Astrocyte (in vitro differentiated cells and primary cell): ENCODE results near the gene RGS14. TPM values are rescaled to one million over a fixed set of nuclear protein-coding genes. Genes with fewer than 3 reads are reported as not detected.

Experiments used
- DNase-seq: peaks from one replicate; pipeline ENCODE4 v3.0.0-alpha.2; 2010; ENCODE audit warnings: low read depth
- FAIRE-seq: peaks from 2 replicates; lab custom pipeline; 2011; peaks lifted over from hg19 to GRCh38; lab: Jason Lieb, UNC
- H2AFZ ChIP-seq: 2 replicates; pipeline ENCODE4 v1.6.0; 2012; ENCODE audit warnings: low read depth, low read length, inconsistent platforms
- H3K27ac ChIP-seq: 2 replicates; pipeline ENCODE4 v1.5.1; 2011; ENCODE audit warnings: low read depth, low read length, inconsistent platforms
- H3K27me3 ChIP-seq: 2 replicates; pipeline ENCODE4 v1.6.0; 2011; ENCODE audit warnings: low read length, inconsistent platforms; ENCODE audit not compliant: insufficient read depth
- H3K36me3 ChIP-seq: 2 replicates; pipeline ENCODE4 v1.5.1; 2011; ENCODE audit warnings: low read length, inconsistent platforms; ENCODE audit not compliant: insufficient read depth
- H3K4me1 ChIP-seq: 2 replicates; pipeline ENCODE4 v1.5.1; 2011; ENCODE audit warnings: low read length, inconsistent platforms; ENCODE audit not compliant: insufficient read depth
- H3K4me2 ChIP-seq: 2 replicates; pipeline ENCODE4 v1.6.0; 2012; ENCODE audit warnings: low read length, inconsistent platforms
- H3K4me3 ChIP-seq: 2 replicates; pipeline ENCODE4 v1.5.1; 2011; ENCODE audit warnings: low read depth, mild to moderate bottlenecking, low read length, inconsistent platforms; ENCODE audit not compliant: insufficient read depth
- H3K79me2 ChIP-seq: 2 replicates; pipeline ENCODE4 v1.6.0; 2012; ENCODE audit warnings: mild to moderate bottlenecking, low read length, inconsistent platforms; ENCODE audit not compliant: insufficient read depth
- H3K9ac ChIP-seq: 2 replicates; pipeline ENCODE4 v1.6.0; 2012; ENCODE audit warnings: mild to moderate bottlenecking, low read length, inconsistent platforms
- H3K9me3 ChIP-seq: 2 replicates; pipeline ENCODE4 v1.5.1; 2012; ENCODE audit warnings: low read depth, mild to moderate bottlenecking, low read length, inconsistent platforms; ENCODE audit not compliant: insufficient read depth
- H4K20me1 ChIP-seq: 2 replicates; pipeline ENCODE4 v1.6.0; 2012; ENCODE audit warnings: low read length, inconsistent platforms; ENCODE audit not compliant: insufficient read depth
- H3K27ac Mint-ChIP-seq: one replicate; pipeline ENCODE4 v1.8.0; 2021; ENCODE audit warnings: mild to moderate bottlenecking, mixed read lengths; ENCODE audit not compliant: unreplicated experiment
- H3K27me3 Mint-ChIP-seq: one replicate; pipeline ENCODE4 v1.8.0; 2021; ENCODE audit warnings: low read depth, mixed read lengths; ENCODE audit not compliant: unreplicated experiment
- H3K36me3 Mint-ChIP-seq: one replicate; pipeline ENCODE4 v1.8.0; 2021; ENCODE audit warnings: low read depth, mixed read lengths; ENCODE audit not compliant: unreplicated experiment
- H3K4me1 Mint-ChIP-seq: one replicate; pipeline ENCODE4 v1.8.0; 2021; ENCODE audit warnings: low read depth, mixed read lengths; ENCODE audit not compliant: unreplicated experiment
- H3K4me3 Mint-ChIP-seq: one replicate; pipeline ENCODE4 v1.8.0; 2021; ENCODE audit warnings: mild to moderate bottlenecking, moderate library complexity, mixed read lengths; ENCODE audit not compliant: unreplicated experiment
- H3K9me3 Mint-ChIP-seq: one replicate; pipeline ENCODE4 v1.8.0; 2021; ENCODE audit warnings: mild to moderate bottlenecking, mixed read lengths; ENCODE audit not compliant: unreplicated experiment
- EZH2 ChIP-seq: IDR thresholded peaks from 2 replicates; pipeline ENCODE4 v1.6.1; 2012; ENCODE audit warnings: mild to moderate bottlenecking, low read length, inconsistent platforms; ENCODE audit not compliant: insufficient read depth
- total RNA-seq: library from RNA; stranded (reverse); gene quantifications from 2 replicates; pipeline ENCODE4 v1.2.1, GENCODE V29; 2021
- TF ChIP-seq, protein P1 (sequence below): IDR thresholded peaks from 2 replicates; pipeline ENCODE4 v1.5.1; 2011; ENCODE audit warnings: low read depth, mild to moderate bottlenecking, inconsistent platforms, low read length, moderate library complexity; ENCODE audit not compliant: insufficient read depth

The RGS14 gene
- total RNA-seq, 1 donor from 2014 or later, result 7.8 TPM

DNA sequence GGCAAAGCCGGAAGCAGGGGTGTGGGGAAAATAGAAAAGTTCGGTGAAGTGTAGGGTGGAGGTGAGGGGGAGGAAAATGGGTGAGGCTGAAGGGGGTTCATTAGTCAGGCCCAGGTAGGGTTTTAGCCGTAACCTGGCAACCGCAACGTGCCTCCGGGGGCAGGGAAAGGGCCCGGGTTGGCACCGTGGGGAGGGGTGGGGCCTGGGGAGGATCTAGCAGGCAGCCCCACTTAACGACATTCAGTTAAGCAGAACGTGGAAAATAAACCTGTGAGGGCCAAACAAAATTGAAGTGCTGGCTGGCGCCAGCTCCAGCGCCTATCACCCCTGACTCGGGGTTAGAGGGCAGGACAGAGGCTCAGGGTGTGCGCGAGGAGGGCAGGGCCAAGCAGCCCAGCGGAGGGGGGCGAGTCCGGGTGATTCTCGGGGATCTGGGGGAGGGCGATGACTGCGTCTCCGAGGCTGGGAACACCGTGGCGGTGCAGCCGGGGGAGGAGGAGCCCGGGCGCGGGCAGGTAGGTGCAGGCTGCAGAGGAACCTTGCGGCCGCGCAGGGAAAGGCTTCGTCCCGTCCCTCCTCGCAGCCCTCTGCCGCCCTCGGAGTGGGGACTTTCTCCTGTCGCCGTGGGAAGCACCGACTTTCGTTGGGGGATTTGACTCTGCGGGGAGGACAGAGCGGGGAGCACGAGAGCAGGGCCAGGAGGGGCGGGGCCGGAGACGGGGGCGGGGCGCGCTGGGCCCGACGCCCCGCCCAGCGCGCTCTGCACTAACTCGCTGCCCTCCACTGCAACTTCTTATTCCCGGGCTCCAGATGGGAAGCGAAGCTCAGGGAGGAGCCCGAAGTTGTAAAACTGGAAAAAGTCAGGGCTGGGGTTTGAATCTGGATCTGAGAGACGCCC is 5.1 kb downstream of the RGS14 start:
- Histone ChIP-seq H4K20me1 (no peaks in the 10 kb centered on the region), H3K4me2 (peak overlapping the region; percentile 83), H2AFZ (peak overlapping the region; percentile 90), H3K9me3 (no peaks in the 10 kb centered on the region), H3K4me3 (peak overlapping the region; percentile 44), H3K36me3 (no peaks in the 10 kb centered on the region), H3K79me2 (no peaks in the 10 kb centered on the region), H3K27ac (no peak overlapping the region), H3K4me1 (peaks cover 23% of the 10 kb centered on the region), H3K27me3 (peaks cover 3% of the 10 kb centered on the region), H3K9ac (peak overlapping the region; percentile 14)
- no peak overlapping the region for H3K27ac Mint-ChIP-seq
- H3K4me1 Mint-ChIP-seq, result peaks cover 6% of the 10 kb centered on the region
- peaks cover 4% of the 10 kb centered on the region for H3K36me3 Mint-ChIP-seq
- TF ChIP-seq, protein P1, sequence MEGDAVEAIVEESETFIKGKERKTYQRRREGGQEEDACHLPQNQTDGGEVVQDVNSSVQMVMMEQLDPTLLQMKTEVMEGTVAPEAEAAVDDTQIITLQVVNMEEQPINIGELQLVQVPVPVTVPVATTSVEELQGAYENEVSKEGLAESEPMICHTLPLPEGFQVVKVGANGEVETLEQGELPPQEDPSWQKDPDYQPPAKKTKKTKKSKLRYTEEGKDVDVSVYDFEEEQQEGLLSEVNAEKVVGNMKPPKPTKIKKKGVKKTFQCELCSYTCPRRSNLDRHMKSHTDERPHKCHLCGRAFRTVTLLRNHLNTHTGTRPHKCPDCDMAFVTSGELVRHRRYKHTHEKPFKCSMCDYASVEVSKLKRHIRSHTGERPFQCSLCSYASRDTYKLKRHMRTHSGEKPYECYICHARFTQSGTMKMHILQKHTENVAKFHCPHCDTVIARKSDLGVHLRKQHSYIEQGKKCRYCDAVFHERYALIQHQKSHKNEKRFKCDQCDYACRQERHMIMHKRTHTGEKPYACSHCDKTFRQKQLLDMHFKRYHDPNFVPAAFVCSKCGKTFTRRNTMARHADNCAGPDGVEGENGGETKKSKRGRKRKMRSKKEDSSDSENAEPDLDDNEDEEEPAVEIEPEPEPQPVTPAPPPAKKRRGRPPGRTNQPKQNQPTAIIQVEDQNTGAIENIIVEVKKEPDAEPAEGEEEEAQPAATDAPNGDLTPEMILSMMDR, result no peak
- no peak for TF ChIP-seq EZH2
- H3K4me3 Mint-ChIP-seq, result peak overlapping the region; percentile 64
- no peak for DNase-seq
- H3K9me3 Mint-ChIP-seq, result no peaks in the 10 kb centered on the region
- peaks cover 27% of the 10 kb centered on the region for H3K27me3 Mint-ChIP-seq
- no peak for FAIRE-seq

DNA sequence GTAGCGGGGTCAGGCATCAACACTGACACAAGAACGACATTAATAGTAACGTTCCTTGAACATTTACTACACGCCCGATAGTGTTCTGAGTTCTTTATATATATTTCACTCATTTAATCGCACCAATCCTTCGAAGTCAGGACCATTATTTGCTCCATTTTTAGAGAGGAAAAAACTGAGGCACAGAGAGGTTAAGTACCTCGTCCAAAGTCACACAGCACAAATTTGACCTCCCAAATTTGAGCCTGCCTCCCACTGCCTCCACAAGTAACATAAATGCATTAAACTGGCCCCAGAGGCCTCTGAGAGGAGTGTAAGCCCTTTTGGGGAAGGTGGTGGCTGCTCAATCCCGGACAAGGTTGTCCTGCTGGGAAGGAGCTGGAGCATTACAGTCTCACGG is 5.8 kb downstream of the RGS14 start:
- Mint-ChIP-seq H3K36me3 (peaks cover 4% of the 10 kb centered on the region), H3K4me1 (peaks cover 6% of the 10 kb centered on the region), H3K27ac (no peak overlapping the region), H3K9me3 (no peaks in the 10 kb centered on the region), H3K4me3 (no peak overlapping the region), H3K27me3 (peaks cover 27% of the 10 kb centered on the region)
- peaks cover 6% of the 10 kb centered on the region for H3K27me3 ChIP-seq
- H3K9me3 ChIP-seq, result no peaks in the 10 kb centered on the region
- no peak overlapping the region for H3K27ac ChIP-seq
- no peaks in the 10 kb centered on the region for H3K79me2 ChIP-seq
- H3K4me2 ChIP-seq, result peak overlapping the region; percentile 83
- FAIRE-seq (no peak), DNase-seq (no peak)
- H2AFZ ChIP-seq, result no peak overlapping the region
- no peak overlapping the region for H3K9ac ChIP-seq
- no peaks in the 10 kb centered on the region for H3K36me3 ChIP-seq
- no peak for TF ChIP-seq EZH2
- TF ChIP-seq, protein P1, result no peak
- peak overlapping the region; percentile 44 for H3K4me3 ChIP-seq
- peaks cover 20% of the 10 kb centered on the region for H3K4me1 ChIP-seq
- H4K20me1 ChIP-seq, result no peaks in the 10 kb centered on the region
